ENCODE measurements around the gene STAT5B. TPM values are rescaled to one million over a fixed set of nuclear protein-coding genes. Genes with fewer than 3 reads are reported as not detected.

STAT5B gene
- total and polyA plus RNA-seq, 9 of the 15 experiments (the other 6 are each of a cell fraction or from before 2014, with no cell fraction given): 20.8 to 176 (median 92.4) TPM

GRCh38 chr17:42266918-42267766 lies 9.0 kb downstream of the STAT5B start (continued):
- TF ChIP-seq TAF9B (IDR thresholded peaks at IDR 0.05; ENCODE audit: partially characterized antibody) (peak; percentile 80), ZNF224 (CRISPR knock-in tag; IDR thresholded peaks at IDR 0.05) (no peak), HDAC2 (IDR thresholded peaks at IDR 0.05) (peak; percentile 79; the same call in 1 of the 2 replicates), ZBTB11 (CRISPR knock-in tag; IDR thresholded peaks at IDR 0.05) (peak in 1 of 3 experiments; percentile 70; a peak in 2 of 6 replicates), PHF8 (IDR thresholded peaks at IDR 0.05; ENCODE audit: borderline replicate concordance, low read length) (no peak), JUND (IDR thresholded peaks at IDR 0.05; ENCODE audit: borderline replicate concordance, low read depth, low read length) (peak; percentile 97), JUND (tag; IDR thresholded peaks at IDR 0.05; ENCODE audit: borderline replicate concordance, low read depth, low read length) (peak; percentile 99), IRF9 (tag; IDR thresholded peaks at IDR 0.05) (no peak), ZNF586 (CRISPR knock-in tag; conservative IDR thresholded peaks at IDR 0.05) (no peak), NKRF (IDR thresholded peaks at IDR 0.05; ENCODE audit: borderline replicate concordance) (peak; percentile 43; the same call in 1 of the 2 replicates), KLF13 (tag; IDR thresholded peaks at IDR 0.05; ENCODE audit: borderline replicate concordance, low read depth) (no peak), ARID2 (IDR thresholded peaks at IDR 0.05) (no peak), CBX8 (IDR thresholded peaks at IDR 0.05; ENCODE audit: borderline replicate concordance, extremely low read depth, low read depth, low read length, poor library complexity, severe bottlenecking) (no peak), ZBTB5 (IDR thresholded peaks at IDR 0.05) (no peak)
- TF ChIP-seq, protein P1, sequence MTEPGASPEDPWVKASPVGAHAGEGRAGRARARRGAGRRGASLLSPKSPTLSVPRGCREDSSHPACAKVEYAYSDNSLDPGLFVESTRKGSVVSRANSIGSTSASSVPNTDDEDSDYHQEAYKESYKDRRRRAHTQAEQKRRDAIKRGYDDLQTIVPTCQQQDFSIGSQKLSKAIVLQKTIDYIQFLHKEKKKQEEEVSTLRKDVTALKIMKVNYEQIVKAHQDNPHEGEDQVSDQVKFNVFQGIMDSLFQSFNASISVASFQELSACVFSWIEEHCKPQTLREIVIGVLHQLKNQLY (CRISPR knock-in tag; conservative IDR thresholded peaks at IDR 0.05): no peak

All from K562 (cell line).